ENCODE results near the gene PCED1B. TPM values are rescaled to one million over a fixed set of nuclear protein-coding genes. Genes with fewer than 3 reads are reported as not detected.

Gene PCED1B
- total and polyA plus RNA-seq, 2 experiments from 2014 or later = 5.1 to 6.6 TPM

DNA sequence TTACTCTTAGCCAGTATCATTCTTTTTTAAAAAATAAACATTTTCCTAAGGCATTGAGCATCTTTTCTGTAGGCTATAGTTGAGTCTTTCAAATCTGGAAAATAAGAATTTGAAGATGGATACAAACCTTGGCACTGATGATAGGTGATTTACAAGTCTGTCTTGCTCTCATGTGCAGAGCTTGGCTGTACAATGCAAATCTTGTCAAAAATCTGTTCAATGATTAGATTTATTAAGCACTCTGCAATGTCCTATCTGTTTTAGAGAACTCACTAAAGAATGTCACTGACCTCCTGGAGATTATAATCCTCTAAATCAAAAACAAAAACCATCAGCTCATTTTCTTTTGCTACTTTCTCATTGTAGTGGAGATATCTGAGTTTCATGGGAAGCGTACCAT is 43.2 kb downstream of the PCED1B start (continued):
- TF ChIP-seq, protein P1, sequence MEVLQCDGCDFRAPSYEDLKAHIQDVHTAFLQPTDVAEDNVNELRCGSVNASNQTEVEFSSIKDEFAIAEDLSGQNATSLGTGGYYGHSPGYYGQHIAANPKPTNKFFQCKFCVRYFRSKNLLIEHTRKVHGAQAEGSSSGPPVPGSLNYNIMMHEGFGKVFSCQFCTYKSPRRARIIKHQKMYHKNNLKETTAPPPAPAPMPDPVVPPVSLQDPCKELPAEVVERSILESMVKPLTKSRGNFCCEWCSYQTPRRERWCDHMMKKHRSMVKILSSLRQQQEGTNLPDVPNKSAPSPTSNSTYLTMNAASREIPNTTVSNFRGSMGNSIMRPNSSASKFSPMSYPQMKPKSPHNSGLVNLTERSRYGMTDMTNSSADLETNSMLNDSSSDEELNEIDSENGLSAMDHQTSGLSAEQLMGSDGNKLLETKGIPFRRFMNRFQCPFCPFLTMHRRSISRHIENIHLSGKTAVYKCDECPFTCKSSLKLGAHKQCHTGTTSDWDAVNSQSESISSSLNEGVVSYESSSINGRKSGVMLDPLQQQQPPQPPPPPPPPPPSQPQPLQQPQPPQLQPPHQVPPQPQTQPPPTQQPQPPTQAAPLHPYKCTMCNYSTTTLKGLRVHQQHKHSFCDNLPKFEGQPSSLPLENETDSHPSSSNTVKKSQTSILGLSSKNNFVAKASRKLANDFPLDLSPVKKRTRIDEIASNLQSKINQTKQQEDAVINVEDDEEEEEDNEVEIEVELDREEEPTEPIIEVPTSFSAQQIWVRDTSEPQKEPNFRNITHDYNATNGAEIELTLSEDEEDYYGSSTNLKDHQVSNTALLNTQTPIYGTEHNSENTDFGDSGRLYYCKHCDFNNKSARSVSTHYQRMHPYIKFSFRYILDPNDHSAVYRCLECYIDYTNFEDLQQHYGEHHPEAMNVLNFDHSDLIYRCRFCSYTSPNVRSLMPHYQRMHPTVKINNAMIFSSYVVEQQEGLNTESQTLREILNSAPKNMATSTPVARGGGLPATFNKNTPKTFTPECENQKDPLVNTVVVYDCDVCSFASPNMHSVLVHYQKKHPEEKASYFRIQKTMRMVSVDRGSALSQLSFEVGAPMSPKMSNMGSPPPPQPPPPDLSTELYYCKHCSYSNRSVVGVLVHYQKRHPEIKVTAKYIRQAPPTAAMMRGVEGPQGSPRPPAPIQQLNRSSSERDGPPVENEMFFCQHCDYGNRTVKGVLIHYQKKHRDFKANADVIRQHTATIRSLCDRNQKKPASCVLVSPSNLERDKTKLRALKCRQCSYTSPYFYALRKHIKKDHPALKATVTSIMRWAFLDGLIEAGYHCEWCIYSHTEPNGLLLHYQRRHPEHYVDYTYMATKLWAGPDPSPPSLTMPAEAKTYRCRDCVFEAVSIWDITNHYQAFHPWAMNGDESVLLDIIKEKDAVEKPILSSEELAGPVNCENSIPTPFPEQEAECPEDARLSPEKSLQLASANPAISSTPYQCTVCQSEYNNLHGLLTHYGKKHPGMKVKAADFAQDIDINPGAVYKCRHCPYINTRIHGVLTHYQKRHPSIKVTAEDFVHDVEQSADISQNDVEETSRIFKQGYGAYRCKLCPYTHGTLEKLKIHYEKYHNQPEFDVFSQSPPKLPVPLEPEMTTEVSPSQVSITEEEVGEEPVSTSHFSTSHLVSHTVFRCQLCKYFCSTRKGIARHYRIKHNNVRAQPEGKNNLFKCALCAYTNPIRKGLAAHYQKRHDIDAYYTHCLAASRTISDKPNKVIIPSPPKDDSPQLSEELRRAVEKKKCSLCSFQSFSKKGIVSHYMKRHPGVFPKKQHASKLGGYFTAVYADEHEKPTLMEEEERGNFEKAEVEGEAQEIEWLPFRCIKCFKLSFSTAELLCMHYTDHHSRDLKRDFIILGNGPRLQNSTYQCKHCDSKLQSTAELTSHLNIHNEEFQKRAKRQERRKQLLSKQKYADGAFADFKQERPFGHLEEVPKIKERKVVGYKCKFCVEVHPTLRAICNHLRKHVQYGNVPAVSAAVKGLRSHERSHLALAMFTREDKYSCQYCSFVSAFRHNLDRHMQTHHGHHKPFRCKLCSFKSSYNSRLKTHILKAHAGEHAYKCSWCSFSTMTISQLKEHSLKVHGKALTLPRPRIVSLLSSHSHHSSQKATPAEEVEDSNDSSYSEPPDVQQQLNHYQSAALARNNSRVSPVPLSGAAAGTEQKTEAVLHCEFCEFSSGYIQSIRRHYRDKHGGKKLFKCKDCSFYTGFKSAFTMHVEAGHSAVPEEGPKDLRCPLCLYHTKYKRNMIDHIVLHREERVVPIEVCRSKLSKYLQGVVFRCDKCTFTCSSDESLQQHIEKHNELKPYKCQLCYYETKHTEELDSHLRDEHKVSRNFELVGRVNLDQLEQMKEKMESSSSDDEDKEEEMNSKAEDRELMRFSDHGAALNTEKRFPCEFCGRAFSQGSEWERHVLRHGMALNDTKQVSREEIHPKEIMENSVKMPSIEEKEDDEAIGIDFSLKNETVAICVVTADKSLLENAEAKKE (CRISPR knock-in tag; IDR thresholded peaks at IDR 0.05) = no peak
- TF ChIP-seq JUNB (IDR thresholded peaks at IDR 0.05; ENCODE audit: unreplicated experiment) (no peak), ZNF114 (CRISPR knock-in tag; IDR thresholded peaks at IDR 0.05) (no peak), EZH2phosphoT487 (IDR thresholded peaks at IDR 0.05; ENCODE audit: unreplicated experiment) (no peak), CREB1 (CRISPR knock-in tag; IDR thresholded peaks at IDR 0.05; ENCODE audit: low read depth) (no peak), EZH2 (IDR thresholded peaks at IDR 0.05; ENCODE audit: low read depth, unreplicated experiment) (no peak), STAT1 (IDR thresholded peaks at IDR 0.05; ENCODE audit: unreplicated experiment) (no peak)
- TF ChIP-seq, protein P2, sequence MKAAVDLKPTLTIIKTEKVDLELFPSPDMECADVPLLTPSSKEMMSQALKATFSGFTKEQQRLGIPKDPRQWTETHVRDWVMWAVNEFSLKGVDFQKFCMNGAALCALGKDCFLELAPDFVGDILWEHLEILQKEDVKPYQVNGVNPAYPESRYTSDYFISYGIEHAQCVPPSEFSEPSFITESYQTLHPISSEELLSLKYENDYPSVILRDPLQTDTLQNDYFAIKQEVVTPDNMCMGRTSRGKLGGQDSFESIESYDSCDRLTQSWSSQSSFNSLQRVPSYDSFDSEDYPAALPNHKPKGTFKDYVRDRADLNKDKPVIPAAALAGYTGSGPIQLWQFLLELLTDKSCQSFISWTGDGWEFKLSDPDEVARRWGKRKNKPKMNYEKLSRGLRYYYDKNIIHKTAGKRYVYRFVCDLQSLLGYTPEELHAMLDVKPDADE (IDR thresholded peaks at IDR 0.05) = no peak
- TF ChIP-seq, protein P3, sequence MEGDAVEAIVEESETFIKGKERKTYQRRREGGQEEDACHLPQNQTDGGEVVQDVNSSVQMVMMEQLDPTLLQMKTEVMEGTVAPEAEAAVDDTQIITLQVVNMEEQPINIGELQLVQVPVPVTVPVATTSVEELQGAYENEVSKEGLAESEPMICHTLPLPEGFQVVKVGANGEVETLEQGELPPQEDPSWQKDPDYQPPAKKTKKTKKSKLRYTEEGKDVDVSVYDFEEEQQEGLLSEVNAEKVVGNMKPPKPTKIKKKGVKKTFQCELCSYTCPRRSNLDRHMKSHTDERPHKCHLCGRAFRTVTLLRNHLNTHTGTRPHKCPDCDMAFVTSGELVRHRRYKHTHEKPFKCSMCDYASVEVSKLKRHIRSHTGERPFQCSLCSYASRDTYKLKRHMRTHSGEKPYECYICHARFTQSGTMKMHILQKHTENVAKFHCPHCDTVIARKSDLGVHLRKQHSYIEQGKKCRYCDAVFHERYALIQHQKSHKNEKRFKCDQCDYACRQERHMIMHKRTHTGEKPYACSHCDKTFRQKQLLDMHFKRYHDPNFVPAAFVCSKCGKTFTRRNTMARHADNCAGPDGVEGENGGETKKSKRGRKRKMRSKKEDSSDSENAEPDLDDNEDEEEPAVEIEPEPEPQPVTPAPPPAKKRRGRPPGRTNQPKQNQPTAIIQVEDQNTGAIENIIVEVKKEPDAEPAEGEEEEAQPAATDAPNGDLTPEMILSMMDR (conservative IDR thresholded peaks at IDR 0.05; ENCODE audit: low read depth in 2 of 2) = no peak

All from GM23338 (cell line).